ENCODE results near the gene AGXT.

The AGXT gene

DNA sequence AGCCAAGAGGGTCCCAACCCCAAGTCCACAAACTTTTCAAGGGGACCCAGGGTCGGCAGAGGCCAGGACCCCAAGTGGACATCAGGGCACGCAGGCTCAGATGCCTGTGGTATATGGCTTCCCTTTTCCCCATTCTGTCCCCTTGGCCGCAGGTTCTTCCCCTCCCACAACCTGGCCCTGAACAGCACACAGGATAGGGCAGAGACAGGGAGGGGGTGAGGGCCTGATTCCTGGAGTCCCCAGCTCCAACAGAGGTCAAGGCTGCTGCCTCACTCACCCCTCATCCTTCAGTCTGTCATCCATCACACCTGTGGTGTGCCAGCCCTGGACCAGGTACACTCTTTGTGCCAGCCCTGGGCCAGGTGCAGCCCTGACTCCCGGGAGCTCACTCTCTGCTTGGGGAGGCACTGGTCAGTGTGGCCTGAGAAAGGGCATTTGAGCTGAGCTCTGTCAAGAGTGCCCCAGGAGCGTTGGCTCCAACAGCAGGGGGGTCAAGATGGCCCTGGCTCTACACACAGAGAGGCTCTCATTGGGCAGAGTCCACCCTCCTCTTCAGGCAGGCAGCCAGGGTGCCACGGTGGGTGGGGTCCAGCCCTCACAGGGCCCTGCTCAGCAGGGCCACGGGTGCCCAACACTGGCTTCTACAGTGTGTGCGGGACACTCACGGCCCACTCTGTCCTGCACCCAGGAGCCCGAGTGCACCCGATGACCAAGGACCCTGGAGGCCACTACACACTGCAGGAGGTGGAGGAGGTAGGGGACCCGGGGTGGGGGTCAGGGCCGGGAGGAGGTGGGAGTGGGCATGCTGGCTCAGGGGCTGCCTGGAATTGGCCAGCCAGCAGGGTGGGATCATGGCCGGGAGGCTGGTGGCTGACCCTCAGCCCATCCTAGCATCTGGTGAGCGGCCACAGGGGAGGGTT lies 1.6 kb downstream of the AGXT start:
- no peak for DNase-seq

DNA sequence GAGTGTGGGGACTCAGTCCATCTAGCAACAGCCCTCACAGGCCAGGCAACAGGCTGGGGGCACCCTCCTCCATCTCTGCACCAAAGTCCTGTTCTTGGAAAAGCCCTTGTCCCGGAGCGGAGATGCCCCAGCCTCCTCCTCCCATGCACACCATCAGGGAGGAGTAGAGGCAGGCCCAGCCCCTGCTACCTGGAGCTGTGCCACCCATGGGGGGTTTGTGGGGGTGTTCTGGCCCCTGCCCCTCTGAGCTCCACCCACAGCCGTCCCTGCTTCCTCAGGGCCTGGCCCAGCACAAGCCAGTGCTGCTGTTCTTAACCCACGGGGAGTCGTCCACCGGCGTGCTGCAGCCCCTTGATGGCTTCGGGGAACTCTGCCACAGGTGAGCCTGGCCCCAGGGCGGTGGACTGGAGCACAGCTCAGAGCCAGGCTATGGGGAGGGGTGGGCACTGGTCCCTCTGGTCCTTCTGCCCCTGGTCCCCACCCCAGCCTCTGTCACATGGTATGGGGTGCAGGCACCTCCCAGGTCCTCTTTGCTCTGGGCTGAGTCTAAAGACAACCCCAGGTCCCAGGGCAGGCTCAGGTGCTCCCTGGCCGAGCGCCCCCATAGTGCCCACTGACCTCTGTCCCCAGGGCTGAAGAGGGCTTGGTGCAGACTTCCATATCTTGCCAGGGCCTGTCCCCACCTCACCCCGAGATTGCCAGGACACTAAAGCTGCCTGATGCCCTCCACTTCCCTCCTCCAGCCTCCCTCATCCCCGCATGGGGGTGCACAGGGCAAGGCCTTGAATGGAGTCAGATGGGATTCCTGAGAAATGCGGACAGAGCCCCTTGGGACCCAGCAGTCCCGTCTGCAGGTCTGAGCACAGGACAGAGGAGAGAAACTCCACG lies 2.7 kb downstream of the AGXT start:
- no peak for DNase-seq

DNA sequence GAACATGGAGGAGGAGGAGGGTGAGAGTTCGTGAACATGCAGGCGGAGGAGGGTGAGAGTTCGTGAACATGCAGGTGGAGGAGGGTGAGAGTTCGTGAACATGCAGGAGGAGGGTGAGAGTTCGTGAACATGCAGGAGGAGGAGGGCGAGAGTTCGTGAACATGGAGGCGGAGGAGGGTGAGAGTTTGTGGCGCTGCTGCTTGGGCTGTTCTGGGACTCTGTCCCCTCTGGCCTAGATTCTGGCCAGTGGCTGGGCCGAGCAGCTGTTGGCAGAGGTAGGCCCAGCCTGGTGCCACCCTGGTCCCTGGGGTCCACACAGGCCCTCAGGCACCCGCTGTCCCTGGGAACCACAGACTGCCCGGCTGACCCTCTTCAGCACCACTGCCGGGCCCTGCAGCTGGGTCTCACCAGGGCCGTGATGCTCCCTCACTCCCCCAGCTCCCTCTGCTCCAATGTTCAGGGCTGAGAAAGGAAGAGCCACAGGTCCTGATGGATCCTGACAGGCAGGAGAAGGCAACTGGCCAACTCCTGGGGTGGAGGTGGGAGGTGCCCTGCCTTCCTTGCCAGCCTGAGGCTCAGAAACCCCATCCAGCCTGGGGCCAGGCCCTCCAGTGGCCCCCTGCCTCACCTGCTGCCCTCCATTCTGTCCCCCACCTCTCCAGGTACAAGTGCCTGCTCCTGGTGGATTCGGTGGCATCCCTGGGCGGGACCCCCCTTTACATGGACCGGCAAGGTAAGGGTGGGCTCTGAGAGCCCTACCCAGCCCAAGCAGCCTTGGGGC lies 3.9 kb downstream of the AGXT start:
- no peak for DNase-seq

DNA sequence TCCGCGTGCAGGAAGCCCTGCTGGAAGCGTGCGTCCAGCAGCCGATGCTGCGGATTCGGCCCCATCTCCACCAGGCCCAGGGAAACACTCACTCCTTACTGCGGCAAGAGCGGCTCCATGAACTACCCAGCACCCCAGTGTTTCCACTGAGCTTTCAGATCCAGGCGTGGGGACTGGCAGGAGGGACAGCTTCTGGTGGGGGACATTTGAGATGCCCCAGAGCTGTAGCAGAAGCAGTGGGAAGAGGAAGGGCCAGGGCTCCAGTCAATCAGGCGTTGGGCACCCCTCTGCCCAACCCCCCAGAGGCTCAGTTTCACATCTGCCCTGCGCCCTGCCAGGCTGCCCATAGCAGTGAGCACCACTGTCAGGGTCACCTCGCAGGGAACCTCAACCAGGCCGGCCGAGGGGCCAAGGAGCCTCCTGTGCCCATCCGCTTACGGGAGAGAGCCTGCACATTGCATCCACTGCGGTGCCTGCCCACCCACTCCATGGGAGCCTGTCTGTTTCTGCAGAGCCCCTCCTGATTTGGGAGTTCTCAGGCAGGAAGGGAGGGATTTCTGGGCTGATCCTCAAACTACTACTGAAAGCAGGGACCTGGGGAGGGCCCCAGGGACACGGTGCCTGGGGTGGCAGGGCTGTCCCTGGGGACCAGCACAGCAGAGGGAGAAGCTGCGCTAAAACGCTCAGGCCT lies 4.6 kb downstream of the AGXT start:
- DNase-seq = no peak

DNA sequence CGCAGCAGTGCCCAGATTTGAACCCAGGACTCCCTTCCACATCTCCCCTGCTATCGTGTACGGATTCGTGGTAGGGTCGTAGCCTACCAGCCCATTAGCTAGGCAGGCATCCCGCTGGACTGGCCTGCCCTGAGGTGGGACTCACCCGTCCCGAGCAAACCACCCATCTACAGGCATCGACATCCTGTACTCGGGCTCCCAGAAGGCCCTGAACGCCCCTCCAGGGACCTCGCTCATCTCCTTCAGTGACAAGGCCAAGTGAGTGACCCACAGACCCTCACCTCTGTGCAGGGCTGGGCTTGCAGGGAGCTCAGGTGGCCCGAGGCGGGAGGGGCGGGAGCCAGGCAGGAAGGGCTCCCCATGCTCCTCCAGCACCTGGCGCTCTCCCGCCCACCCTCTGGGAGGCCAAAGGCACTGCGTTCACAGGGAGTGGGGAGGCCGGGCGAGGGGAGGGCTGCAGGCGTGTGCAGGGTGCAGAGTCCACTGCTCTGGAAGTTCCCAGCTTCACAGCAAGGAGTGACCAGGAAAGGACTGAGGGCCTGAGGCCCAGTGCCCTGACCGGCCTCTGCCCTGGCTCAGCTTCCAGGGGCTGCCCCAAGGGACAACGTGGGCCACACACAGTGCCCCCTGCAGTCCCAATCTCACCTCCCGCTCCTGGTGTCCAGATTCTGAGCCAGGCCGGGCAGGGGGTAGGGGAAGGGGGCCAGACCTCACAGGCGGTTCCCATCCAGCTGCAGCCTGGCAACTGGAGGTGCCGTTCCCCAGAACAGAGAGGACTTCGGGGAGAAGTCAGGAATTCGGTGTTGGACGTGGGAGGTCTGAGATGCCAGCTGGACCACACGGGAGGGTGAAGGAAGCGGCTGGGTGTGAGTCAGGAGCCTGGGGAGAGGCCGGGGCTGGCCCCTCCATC lies 5.4 kb downstream of the AGXT start:
- no peak for DNase-seq

DNA sequence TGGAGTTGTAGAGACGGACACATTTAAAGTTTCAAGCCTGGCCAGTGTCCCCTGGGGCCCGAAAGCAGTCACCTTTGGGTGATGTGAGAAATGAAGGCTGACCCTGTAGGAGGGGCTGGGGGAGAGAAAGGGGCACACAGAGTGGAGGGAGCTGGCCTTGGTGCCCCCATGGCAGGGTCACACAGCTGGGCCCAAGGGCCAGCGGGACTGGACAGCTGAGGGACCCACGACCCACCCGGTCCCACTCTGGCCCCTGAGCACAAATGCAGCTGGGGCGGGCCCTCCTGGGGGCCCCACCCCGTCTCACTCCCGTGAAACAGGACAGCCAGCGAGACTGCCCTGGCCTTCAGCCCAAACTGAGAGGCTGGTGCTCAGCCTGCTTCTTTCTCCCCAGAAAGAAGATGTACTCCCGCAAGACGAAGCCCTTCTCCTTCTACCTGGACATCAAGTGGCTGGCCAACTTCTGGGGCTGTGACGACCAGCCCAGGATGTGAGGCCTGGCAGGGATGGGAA lies 6.1 kb downstream of the AGXT start:
- DNase-seq = no peak

DNA sequence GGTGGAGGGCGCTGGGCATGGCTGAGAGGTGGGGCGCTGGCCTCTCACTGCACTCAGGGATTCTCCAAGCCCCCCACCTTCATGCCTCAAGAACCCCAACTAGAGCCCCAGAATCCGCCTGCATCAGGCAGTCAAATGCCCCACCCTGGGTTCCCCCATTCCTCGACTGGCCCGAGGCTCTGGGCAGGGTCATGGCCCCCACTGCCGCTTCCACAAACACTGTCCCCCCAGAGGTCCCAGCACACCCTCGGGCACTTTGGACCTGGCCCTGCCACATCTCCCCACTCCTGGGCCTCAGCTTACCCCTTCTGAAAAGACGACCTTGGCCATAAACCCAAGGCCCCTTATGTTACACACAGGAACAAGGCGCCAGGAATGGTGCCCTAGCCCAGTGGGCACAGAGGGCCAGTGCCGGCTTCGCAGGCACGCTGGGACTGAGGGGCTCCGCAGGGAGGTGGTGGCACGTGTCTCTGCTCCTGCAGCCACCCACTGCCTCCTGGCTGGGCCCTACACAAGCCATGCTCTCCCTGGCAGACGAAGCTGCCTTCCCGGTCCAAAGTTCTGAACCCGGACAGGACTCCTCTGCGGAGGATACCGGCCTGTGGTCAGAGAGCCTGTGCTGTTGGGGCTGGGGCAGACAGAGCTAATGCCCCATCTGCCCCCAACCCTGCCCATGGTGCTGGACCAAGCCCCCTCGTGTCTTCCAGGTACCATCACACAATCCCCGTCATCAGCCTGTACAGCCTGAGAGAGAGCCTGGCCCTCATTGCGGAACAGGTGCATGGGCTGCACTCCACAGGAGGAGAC lies 6.8 kb downstream of the AGXT start:
- DNase-seq = no peak

DNA sequence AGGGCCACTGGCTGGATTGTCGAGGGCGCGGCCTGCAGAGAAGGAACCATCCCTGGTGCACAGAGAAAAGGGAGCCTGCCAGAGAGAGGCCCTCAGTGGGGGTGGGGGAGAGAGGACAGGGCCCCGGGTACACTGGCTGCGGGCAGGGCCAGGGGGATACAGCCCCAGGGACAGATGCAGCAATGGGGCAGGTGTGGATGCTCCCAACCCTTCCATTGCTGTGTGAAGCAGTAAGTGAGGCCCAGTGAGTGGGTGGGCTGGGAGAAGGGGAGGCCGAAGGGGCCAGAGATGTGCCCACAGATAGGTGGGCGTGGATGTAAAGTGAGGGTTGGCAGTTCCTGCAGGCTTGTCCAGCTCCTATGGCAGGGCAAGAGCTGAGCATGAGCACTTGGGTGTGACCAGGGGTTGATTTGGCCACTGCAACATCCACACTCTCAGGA lies 7.4 kb downstream of the AGXT start:
- DNase-seq = no peak

DNA sequence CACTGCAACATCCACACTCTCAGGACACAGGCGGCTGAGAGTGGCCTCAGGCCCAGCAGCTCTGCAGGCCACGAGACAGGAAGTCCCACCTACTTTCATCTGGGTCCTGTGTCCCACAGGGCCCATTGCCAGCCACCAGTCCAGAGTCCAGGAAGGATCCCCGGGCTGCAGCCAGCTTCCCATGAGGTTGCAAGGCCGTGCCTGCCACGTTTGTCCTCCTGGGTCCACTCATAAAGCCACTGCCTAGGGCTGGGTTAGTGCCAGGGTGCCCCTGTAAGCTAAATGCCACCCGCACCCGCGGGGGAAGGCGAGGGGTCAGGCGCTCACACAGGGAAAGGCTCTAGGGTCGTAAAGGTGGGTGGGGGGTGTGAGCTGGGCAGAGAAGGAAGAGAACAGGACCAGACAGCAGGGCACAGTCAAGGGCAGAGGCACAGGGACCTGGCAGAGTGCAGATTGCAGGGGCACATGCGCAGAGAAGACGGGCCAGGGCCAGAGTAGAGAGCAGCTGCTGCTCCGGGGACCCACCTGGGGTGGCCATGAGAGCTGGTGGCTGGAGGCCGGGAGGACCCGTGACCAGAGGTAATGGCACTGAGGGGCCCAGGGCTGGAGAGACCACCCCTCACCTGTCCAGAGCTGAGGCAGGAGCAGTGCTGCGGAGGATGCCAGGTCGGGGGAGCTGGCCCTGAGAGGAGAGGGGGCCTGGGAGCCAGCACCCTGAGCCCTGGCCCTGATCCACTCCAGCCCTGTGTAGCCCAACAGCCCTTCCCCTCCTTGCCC lies 8.0 kb downstream of the AGXT start:
- DNase-seq = no peak

DNA sequence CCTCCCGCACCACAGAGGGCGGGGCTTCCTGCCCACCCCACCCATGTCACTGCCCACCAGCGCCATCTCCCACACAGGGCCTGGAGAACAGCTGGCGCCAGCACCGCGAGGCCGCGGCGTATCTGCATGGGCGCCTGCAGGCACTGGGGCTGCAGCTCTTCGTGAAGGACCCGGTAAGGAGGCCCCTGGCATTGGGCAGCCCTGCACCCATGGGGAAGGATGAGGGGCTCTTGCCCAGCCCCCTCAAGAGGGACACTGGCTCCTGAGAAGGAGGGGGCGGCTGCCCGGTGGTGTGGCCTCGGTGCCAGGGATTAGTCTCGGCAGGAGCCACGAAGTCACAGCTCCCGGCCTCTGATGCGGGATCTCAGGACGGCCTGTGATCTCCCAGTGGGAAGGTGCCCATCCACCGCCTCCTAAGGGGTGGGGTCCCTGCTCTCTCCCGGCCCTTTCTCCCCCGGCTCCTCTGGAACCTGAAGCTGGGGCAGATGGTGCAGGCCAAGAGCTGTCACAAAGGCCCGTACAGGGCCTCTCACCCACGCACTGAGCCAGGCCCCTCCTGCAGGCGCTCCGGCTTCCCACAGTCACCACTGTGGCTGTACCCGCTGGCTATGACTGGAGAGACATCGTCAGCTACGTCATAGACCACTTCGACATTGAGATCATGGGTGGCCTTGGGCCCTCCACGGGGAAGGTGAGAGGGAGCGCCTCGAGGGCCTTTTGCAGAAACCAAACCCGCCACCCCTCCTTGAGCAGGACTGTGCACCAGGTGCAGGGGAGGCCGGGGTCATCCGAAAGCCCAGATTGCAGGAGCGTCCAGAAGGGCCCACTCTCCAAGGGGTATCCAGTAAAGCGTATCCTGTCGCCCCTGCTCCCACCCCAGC lies 9.1 kb downstream of the AGXT start:
- no peak for DNase-seq

DNA sequence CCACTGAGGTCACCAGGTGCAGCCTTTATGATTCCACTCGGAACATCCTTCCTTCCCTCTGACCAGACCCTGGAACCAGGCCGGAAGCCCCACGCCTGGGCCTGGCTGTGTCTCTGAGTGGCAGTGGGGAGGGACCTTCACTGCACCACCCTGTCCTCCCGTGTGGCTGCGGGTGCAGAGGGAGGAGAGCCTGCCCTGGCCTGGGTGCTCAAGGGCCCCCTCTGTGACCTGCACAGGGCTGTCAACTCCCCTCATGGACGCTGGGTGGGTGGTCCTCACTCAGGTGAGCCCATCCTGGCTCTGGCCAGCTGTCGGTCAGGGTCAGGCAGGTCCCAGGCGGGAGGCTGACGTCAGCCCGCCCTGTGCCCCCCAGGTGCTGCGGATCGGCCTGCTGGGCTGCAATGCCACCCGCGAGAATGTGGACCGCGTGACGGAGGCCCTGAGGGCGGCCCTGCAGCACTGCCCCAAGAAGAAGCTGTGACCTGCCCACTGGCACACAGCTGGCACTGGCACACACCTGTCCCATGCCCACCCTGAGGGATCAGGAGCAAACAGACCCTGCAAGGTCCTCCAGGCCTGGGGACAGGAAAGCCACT lies 9.8 kb downstream of the AGXT start:
- DNase-seq = no peak

DNA sequence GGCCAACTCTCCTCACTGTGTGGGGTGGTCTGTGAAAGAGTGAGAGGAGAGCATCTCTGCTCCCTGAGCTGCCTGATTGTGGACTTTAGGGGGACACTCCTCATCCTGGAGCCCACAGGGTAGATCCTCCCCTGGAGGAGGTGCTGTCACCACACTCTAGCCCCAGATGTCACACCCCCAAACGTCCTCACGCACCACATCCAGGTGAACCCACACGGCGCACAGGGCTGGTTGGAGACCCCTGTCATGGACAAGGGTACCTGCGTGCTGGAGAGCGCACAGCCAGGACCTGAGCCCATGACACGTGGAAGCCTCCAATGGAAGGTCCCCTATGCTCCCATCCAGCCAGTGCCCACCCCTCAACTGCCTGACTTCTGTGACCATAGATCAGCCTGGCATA lies 10.5 kb downstream of the AGXT start:
- no peak for DNase-seq

DNA sequence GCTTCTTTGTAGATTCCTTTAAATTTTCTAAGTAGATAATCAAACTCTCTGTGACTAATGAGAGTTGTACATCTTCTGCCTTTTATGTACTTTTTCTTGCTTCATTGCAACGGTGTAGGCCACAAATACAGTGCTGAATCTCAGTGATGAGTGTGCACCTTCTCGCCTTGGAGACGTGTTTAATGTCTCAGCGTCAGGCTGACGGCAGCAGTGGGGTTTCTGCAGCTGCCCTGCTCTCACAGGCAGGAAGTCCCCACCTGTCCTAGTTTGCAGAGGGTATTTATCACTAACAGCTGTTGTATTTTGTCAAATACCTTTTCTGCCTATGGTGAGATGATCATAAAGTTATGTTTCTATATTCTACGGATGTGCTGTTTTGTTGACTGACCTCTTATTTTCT lies 13.3 kb downstream of the AGXT start:
- no peak for DNase-seq

DNA sequence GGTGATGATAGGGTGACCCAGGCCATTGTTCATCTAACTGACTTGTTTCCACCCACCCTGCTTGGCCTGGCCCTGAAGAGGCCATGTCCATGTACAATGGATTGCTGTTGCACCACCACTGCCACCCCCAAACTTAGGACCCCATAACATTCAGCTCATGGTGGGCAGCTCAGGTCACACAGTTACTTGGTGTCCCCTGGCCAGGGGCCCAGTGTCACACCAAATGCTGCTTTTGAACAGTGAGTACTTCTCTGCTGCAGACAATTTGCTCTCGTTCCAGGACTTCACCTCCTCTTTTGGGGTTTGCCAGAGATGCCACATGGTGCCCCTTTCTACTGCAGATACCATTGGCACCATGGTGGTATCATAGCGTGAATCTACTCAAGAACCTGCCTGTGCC lies 15.6 kb downstream of the AGXT start:
- no peak for DNase-seq

DNA sequence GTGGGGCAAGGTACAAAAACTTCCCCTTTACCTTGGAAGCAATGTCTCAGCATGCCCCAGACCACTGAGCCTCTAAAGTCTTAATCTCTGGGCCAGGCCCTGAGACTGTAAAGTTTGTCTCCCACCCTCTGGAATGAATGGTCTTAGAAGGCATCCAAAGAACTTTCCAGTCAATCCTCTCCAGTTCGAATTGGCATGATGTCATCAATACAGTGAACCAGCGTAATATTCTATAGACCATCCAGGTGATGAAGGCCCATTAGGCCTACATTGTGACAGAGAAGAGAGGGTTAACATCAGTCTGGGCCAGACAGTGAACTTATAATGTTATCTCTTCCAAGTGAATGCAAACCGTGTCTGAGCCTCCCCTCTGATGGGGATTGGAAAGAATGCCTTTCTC lies 16.1 kb downstream of the AGXT start:
- DNase-seq = no peak

DNA sequence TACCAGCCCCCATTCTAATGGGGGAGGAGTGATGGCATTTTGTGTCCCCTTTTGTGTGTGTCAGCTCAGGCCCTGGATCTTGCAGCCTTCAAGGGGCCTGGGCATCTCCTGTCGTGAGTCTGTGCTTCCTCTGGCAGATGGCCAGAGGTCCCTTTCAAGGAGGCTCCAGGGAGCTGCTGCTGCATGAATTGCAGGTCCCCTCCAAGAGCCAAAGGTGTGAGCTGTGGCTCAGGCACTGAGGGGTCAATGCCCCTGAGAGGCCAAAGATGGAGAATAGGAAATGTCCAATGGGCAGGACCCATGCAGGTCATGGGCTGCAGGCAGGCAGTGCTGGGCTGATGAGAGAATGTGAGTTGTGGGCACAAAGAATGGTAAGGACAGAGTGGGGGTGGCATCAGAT lies 16.9 kb downstream of the AGXT start:
- DNase-seq = no peak

DNA sequence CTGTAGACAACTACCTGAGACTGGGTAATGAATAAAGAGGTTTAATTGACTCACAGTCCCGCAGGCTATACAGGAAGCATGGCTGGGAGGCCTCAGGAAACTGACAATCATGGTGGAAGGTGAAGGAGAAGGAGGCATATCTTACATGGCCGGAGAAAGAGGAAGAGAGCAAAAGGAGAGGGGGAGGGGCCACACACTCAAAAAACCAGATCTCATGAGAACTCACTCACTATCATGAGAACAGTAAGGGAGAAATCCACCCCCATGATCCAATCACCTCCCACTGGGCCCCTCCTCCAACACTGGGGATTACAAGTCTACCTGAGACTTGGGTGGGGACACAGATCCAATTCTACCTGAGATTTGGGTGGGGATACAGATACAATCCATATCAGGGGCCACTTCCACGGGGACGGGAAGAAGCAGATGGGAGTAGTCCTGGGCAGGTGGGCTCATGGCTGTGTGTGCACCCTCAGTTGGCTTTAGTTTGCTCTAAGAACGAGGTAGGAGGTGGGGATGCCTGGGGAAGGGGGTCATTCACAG lies 17.5 kb downstream of the AGXT start:
- DNase-seq = no peak
